ENCODE results near the gene ACTR2.

DNA sequence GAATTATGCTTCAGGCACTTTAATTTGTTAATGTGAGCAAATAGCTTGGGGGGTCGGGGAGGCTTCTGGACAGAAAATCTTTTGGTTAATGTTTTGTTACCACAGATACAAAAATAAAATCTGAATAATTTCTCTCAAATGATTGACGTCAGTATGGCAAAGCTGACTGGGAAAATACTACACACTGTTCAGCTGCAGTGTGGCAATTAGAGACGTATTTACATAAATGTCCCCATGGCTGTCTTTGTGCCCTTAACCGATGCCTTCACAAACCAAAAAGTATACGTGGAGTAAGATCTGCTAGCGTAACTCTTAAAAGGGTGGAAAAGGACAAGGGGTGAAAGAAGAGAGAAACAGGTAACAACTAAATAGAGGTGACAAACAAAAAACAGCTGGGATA, 83.4 kb downstream of the ACTR2 start:
- no peak for TF ChIP-seq CTCF (IDR thresholded peaks at IDR 0.05; ENCODE audit: insufficient read depth, low read length, poor library complexity, severe bottlenecking)
- TF ChIP-seq EZH2phosphoT487 (conservative IDR thresholded peaks at IDR 0.05; ENCODE audit: low read length): no peak

Measured in SU-DHL-6 (cell line).